Myocyte (in vitro differentiated cells): Measurements from ENCODE around the gene TBXA2R. TPM values are rescaled to one million over a fixed set of nuclear protein-coding genes. Genes with fewer than 3 reads are reported as not detected.
"Not testable (repeated sequence)": the region's sequence is repeated elsewhere in the genome, so short reads cannot be mapped to it uniquely, and the experiment has no call there.

ENCODE experiments used
- DNase-seq: peaks from one replicate; pipeline ENCODE4 v3.0.0-alpha.2; 2012; ENCODE audit warnings: low read depth
- total RNA-seq: library from RNA; depleted of rRNA; stranded (reverse); fragments of >200 nt; gene quantifications from 2 replicates; pipeline ENCODE4 v1.2.3, GENCODE V29; 2014

The TBXA2R gene
- total RNA-seq, 1 donor from 2014 or later = 0.16 TPM

DNA sequence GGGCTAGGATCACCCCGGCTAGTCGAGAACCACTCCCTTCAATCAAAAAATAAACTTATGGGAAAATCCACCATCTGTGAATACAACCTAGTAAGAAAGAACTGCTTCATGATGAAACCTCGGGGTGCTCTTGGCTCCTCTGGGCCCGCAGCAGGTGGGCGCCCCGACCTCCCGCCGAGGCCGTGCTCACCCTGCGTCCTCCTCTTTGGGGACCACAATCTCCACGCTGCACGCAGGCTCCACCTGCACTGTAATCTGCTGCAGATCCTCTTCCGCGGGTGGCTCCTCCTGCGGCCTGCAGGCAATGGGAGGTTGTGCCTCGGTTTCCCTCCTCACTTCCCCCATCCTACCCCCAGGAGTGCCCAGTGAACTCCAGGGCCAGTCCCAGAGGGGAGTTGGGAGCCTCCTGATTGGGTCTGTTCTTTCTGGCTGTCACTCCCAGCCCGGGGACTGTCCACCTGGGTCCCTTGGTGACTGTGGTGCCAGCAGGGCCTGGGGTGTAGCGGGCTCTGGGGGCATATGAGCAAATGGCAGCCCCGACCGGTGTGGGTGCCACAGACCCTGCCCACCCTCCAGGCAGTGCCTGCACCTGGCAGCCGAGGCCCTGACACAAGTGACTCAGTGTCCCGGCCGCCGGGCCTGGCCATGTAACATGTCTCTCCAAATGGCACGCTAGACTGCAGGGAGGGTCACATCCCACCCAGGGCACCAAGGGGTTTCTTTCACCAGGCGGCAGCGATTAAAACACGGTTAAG is 35.0 kb upstream of the TBXA2R start:
- DNase-seq = no peak

DNA sequence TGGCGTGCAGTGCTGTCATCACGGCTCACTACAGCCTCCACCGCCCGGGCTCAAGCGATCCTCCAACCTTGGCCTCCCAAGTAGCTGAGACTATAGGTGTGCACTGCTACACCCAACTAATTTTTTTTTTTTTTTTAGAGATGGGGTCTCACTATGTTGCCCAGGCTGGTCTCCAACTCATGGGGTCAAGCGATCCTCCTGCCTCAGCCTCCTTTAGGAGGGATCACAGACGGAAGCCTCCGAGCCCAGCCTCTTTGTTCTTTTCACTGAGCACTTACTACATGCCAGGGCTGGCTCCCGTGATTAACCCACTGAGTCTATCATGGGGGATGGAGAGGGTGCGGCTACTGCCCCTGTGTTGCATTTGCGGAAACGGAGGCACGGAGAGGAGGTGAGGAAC is 32.8 kb upstream of the TBXA2R start:
- no peak for DNase-seq

DNA sequence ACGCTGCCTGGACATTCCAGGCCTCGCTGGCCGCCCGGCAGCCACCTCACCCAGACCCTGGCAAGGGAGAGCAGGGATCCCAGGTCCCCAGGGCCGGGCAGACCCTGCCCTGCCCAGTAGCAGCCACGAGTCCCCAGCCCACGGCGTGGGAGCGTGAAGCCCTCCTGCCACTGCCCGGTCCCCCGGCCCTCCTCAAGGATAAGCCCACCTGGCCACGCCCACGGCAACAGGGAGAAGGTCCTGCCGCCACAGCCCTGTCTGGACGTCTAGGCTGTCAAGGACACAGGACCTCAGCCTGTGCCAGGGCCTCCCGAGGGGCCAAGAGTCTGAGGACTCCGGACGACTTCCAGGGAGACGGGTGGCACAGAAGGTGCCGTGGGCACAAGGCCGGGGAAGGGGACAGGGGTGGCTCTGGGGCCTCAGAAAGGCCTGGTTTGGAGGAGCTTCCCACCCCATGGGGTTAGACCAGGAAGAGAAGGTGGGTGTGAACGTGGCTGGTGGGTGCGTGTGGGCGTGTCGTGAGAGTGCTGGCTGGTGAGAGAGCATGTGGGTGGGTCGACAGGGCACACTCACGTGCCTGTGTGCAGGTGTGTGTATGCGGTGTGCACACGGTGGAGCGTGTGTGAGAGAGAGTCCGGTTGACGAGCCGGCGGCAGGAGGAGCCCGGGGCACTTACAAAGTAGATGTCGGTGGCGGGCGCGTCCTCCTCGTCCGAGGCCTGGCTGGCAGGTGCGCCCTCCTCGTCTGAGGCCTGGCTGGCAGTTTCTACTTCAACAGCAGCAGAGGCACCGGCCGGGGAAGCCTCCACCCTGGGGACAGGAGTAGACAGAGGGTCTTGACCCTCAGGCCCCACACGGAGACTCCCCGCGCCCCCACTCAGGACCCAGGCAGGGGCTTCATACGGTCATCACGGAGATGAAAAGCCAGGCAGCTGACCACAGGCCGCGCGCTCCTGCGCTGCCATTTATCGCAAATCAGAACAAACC is 31.8 kb upstream of the TBXA2R start:
- DNase-seq = no peak

DNA sequence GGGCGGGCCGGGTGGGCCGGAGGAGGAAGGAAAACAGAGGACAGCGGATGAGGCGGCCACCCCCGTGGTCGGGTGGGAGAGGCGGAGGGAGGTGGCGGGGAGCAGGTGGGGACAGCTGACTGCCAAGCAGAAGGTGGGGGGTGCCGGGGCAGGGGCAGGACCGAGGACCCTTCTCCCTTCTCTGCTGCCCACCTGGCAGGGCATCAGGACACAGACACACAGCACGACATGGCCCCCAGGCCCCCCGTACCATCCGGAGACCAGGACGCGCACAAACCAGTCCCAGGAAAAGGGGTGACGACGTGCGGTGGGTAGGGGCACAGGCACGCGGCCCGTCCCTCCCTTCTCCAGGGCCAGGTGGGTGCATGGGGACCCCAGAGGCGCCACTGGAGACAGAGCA is 30.9 kb upstream of the TBXA2R start:
- no peak for DNase-seq

DNA sequence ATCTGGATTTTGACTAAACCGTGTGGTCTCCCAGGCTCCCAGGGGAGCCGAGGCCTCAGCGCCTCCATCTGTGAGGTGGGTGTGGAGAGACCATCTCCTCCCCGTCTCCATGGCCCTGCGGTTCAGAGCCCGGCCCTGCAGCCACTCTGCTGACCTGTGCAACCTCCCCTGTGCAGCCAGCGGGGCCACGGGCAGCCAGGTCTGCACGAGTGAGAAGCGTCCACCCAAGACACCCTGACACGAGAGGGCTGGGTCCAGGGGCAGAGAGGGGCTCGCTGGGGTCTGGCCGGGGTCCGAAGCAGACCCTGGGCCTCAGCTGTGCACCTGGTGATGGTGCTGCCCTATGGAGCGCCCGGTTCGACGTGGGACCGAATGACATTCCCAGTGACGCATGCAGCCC is 30.3 kb upstream of the TBXA2R start:
- no peak for DNase-seq

DNA sequence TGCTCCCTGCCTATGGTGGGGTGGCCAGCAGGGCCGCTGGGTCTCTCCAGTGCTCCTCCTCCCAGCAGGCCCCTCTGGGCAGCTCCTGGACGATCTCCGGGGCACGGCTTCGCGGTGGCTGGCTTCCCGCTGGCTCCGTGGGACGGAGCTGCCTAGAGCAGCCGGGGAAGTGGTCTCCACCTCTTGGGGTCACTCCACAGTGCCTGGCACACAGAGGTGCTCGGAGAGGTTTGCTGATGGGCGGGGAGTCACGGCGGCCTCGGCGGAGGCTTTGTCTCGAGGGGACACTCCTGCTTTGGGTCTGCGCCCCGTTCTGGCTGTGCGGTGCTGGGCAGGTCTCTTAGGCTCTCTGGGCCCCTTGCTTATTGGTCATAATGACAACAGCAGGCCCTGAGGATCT is 29.8 kb upstream of the TBXA2R start:
- DNase-seq = no peak

DNA sequence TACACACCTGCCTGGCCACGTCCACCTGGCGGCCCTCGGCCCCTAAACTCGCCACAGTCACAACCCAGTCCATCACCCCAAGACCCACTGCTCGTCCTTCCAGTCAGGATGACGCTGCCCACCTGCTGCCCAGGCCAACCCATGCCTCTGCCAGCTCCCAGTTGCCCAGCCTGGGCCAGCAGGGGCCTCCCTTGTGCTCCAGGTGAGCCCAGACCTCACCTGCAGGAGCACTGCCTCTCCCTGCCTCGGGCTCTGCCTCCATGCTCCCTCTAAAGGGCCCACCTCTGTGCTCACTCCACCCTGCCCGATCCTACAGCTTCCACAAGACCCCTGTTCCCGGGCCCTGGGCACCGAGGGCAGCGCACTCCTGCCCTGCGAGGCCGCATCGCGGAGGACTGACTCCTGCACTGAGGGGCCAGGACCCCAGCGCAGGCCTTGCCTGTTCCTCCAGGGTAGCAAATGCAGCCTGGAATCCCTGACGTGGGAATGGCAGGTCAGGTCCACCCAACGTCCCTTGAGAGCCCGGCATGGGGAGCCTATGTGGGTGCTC is 27.9 kb upstream of the TBXA2R start:
- no peak for DNase-seq

DNA sequence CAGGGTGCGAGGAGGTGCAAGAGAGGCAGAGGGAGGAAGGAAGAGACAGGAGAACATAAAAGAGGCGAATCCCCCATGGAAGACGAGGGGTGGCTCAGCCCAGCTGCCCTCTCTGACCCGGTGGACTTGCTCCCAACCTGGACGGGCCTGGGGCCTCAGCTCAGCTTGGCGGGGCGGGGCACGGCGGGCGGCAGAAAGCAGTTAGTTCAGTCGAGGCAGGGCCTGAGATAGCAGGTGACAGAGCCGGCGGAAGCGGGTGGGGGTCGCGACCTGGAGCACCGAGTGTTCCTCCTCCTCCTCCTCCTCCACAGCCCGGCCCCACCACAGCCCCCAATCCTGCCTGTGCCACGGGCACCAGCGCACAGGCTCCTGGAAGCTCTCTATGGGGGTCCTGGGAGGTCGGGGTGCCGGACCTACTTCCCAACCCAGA is 26.9 kb upstream of the TBXA2R start:
- no peak for DNase-seq

DNA sequence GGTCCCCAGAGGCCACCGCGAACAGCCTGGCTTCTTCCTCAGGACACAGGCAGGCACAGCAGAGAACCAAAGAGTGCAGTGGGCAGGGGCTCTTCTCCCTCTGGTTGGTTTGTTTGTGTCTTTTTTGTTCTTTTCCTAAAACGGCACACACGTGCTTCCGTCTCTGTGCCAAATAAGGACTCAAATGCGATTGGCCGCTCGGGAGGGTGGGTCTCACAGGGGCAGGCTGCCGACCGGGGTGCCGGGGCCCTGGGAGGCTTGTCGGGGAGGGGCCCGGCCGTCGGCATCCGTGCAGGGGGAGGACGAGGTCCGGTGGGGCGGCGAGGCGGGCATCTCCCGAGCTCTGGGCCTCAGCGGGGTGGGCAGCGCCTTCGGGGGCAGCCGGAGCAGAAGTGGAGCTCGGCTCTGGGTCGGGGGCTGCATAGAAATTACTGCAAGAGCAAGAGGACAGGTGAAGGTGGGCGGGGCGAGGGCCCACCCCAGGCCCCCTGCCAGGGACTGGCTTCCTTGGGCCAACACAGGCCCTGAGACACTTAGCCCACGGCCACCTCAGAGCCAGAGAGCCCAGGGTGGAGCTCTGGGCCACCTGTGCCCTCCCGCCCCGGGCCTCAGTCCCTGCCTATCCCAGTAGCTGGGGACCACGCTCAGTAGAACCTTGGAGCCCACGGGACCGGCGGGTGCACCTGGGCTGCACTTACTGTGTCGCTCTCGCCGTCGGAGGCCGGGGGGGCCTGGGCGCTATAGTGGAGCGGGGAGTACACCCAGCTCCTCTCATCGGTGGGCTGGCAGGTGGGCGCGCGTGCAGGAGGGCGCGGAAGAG is 26.3 kb upstream of the TBXA2R start:
- no peak for DNase-seq

DNA sequence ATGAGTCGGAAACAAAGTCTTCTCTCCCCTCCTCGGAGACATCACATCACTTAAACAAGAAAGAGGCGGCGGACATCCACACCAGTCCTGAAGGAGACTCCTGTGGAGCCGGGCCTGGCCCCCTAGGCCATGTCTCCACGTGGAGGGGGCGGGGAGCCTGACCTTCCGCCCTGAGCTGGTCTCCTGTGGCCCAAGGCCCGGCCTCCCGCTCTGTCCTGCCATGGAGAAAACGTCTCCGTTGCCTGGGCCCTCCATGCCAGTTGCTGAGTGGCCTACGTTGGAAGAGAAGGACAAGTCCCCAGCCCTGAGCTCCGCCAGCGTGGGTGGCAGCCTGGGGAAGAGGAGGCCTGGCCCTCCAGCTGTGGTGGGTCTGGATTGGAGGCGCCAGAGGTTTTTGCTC is 25.4 kb upstream of the TBXA2R start:
- DNase-seq = no peak

DNA sequence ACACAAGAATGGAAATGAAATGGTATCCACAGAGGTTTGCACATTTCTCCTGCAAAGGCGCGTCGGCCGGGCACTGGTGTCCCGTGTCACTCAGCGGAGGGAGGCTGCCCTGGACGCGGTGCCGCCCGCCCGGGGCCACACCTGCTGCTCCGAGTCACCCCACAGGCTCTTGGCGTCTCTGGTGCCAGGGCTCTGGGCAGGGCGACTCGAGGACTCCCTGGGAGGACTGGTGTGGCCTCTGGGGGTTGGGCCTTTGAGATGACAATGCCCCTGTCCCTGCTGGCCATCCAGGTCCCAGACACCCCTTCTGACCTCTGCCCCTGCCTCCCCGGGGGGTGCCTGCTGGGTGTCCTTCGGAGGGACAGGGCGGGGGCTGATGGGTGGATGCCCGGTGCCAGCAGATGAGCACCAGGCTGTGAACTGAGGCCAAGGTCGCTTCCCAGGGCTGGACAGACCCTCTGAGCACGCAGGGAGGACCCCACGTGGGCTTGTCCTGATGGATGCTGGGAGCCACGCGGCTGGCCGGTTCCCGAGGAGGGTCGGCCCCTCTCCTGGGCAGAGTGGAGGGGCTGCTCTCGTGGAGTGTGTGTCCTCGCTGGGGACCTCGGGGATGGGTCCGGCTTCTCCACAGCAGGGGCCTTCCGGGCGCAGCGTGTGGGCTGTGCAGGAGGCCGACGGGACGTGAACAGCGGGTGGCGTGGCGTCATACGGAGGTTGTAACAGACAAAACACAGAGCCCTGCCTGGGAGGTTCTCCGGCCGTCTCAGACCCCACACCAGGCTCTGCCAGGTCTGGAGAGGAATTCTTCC is 24.6 kb upstream of the TBXA2R start:
- peak; percentile 34 for DNase-seq

DNA sequence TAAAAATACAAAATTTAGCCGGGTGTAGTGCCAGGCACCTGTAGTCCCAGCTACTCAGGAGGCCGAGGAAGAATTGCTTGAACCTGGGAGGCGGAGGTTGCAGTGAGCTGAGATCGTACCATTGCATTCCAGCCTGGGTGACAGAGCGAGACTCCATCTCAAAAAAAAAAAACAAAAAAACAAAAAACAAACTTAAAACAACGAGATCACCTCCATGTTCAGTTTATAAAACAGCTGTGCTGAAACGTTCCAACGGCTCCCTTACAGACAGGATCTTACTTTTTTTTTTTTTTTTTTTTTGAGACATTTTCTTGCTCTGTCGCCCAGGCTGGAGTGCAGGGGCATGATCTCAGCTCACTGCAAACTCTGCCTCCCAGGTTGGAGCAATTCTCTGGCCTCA is 22.1 kb upstream of the TBXA2R start:
- DNase-seq = not testable (repeated sequence)

DNA sequence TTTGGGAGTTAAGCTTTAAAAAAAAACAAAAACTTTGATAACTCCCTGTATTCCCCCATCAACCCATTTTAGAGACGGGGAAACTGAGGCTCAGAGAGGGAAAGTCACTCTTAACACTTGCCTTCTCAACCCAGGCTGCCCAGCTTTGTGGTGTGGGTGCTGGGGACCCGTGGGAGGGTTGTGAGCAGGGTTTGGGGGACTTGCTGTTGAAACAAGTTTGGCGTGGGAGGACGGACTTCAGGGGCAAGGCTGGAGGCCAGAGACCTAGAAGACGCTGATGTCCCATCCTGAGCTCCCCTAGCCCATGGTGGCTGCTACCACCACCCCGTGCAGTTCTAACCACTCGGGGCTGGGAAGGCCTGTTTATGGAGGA is 20.7 kb upstream of the TBXA2R start:
- no peak for DNase-seq

DNA sequence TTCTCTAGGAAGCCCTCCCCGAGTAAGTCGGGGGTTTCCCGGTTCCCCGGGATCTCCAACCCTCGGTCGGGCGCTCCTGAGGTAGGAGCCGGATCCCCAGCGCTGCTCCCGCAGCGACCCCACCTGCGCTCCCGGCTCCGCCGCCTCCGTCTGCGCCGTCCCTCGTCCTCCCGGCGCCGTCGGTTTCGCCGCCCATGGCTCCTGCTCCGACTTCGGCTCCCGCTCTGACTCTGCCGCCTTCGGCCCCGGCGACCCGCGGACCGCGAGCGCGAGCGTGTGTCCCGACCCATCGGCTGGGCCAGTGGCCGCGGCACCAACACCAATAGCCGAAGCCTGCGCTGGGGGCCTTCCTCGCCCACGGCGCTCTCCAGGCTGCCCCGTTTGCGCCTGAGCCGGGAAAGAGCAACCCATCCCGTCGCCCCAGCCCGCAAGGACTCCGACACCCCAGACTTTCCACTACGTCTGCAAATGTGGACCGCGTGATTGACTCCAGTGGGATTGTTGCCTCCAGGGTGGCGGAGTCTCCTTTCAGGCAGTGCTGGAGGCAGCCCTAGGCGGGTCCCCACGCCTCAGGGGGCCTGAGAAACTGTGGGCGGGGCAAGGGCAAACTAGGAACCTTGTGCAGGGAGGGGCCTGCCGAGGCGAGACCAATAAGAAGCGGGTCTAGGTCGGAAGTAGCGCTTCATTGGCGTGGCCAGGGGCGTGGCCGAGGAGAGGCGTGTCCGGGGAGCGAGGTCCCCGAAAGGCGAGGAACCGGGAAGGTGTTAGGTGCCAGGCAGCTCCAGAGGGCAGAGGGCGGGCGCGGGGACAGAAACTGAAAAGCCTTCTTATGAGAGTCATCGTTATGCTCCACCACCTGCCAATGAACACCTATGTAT is 20.0 kb upstream of the TBXA2R start, which contains the start of gene CACTIN:
TSS of gene CACTIN (minus strand) at position 318 of the 878 bp plus-strand sequence. CDS start at position 290, 28 bp downstream.
- peak; percentile 99 for DNase-seq

DNA sequence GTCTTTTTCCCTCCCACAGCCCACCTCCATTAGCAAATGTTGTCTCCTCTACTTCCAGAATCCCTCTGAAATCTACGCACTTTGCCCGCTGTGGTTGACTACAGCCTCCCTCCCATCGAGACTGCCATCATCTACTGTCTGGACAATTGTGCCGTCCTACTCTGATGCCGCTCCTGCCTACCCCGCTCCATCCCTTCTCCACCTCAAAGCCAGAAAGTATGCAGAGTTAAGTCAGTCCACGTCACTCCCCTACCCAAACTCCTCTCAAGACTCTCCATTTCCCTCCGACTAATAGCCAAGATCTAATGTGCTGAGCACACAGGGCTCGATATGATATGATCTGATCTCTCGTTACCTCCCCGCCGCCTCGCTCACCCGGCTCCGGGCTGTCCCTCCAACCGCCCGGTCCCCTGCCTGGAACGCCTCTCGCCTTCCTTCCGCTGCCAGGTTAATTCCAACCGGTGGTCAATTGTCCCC is 19.4 kb upstream of the TBXA2R start:
- DNase-seq = no peak

DNA sequence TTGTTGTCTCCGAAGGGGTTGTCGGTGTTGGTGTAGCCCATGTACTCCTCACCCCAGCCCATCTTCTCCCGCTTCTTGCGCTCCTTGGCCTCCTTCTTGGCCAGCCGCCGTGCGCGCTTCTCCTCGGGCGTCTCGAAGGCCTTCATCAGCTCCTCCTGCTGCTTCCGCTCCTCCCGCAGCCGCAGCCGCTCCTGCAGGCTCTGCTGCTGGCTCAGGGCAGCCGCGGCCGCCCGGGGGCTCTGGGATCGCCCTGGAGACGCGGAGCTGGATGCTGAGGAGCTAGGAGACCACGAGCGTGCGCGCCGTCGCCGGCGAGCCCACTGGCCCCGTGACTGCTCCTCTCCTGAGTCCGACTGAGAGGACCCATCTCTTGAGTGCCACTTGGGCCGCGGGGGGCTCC is 17.0 kb upstream of the TBXA2R start:
- DNase-seq = no peak

DNA sequence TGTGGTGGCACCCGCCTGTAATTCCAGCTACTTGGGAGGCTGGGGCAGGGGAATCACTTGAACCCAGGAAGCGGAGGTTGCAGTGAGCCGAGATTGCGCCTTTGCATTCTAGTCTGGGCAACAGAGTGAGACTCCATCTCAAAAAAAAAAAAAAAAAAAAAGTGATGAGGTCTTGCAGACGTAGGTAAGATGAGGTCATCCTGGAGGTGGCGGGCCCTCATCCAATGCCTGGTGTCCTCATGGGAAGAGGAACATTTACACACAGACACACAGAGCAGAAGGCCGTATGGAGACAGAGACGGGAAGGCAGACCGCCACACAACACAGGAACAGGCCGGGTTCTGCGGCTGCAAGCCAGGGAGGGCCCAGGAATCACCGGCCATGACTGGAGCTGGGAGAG is 15.5 kb upstream of the TBXA2R start:
- DNase-seq = no peak

DNA sequence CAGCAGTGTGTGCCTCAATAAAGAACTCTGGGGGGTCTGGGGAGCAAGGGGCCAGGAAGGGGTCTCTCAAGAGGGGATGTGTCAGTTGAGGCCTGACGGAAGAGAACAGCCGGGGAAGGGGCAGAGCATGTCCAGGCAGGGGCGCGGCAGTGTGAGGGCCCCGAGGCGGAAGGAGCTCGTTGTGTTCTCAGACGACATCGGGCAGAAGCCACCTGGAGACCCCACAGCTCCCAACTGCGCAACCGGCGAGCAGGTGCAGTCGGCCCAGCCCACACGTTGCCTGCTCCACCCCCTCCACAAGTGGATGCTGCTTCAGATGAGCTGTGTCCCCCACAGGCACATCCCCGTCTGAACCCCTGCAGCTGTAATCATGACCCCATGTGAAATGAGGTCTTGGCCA is 15.0 kb upstream of the TBXA2R start:
- no peak for DNase-seq
